Endothelial cell of umbilical vein (primary cell): Measurements from ENCODE around the gene ZNF678. TPM values are rescaled to one million over a fixed set of nuclear protein-coding genes. Genes with fewer than 3 reads are reported as not detected.
"Not testable (repeated sequence)": the region's sequence is repeated elsewhere in the genome, so short reads cannot be mapped to it uniquely, and the experiment has no call there.

ENCODE experiments used
- BruUV-seq: library from RNA; stranded (reverse); fragments of 400-500 nt; replicated peaks from 2 replicates; lab custom pipeline; 2021; lab: Mats Ljungman, UMichigan
- CTCF ChIA-PET: fragments of 300-600, 350-600 bp; sonication (Branson Sonifier 250); formaldehyde crosslinking; loops from one replicate; lab custom pipeline; 2021; ENCODE audit warnings: antibody characterized with exemption, inconsistent platforms; lab: Charles Lee
- POLR2A ChIA-PET: fragments of 300-600, 350-600 bp; sonication (Branson Sonifier 250); formaldehyde crosslinking; loops from one replicate; lab custom pipeline; 2021; ENCODE audit warnings: antibody characterized with exemption, inconsistent platforms; lab: Charles Lee
- DNase-seq: peaks from one replicate; pipeline ENCODE4 v3.0.0-alpha.2; 2011; ENCODE audit warnings: low read depth, low spot score
- FAIRE-seq: peaks from 2 replicates; lab custom pipeline; 2011; peaks lifted over from hg19 to GRCh38; lab: Jason Lieb, UNC
- H2AFZ ChIP-seq: 2 replicates; pipeline ENCODE4 v1.6.0; 2012; ENCODE audit warnings: low read depth, low read length, control low read depth, inconsistent platforms
- H3K27ac ChIP-seq: 2 replicates; pipeline ENCODE4 v1.5.1; 2011; ENCODE audit warnings: low read depth, mild to moderate bottlenecking, control low read depth, low read length, moderate library complexity; ENCODE audit not compliant: insufficient read depth
- H3K27me3 ChIP-seq, 2 experiments: 2 replicates each; pipeline versions ENCODE4 v1.6.0 to v1.6.1; 2011; ENCODE audit warnings: low read length in 2 of 2, mixed read lengths in 1 of 2; ENCODE audit not compliant: control insufficient read depth in 2 of 2, insufficient read depth in 2 of 2
- H3K36me3 ChIP-seq, 2 experiments: 2 replicates in 1 of 2; 3 replicates in 1 of 2; pipeline ENCODE4 v1.5.1; 2011; ENCODE audit warnings: low read length in 2 of 2, mild to moderate bottlenecking in 1 of 2, moderate library complexity in 1 of 2; ENCODE audit not compliant: control insufficient read depth in 2 of 2, insufficient read depth in 2 of 2; ENCODE audit errors: extremely low read depth in 1 of 2
- H3K4me1 ChIP-seq: 3 replicates; pipeline ENCODE4 v1.5.1; 2011; ENCODE audit warnings: mild to moderate bottlenecking, low read length; ENCODE audit not compliant: control insufficient read depth, insufficient read depth; ENCODE audit errors: extremely low read depth
- H3K4me2 ChIP-seq: 2 replicates; pipeline ENCODE4 v1.6.1; 2011; ENCODE audit warnings: low read length, control low read depth, mixed read lengths; ENCODE audit not compliant: insufficient read depth
- H3K4me3 ChIP-seq, 3 experiments: fragments of 200-600 bp in 1 of 3; sonication (generic), shearing (Covaris generic) in 1 of 3; replicated peaks in 1 of 3; 2 replicates each; pipeline ENCODE4 v1.5.1; 2011 to 2016; ENCODE audit warnings: control low read depth in 3 of 3, low read length in 3 of 3, mild to moderate bottlenecking in 2 of 3, inconsistent platforms in 1 of 3, low read depth in 1 of 3, moderate library complexity in 1 of 3; ENCODE audit not compliant: insufficient read depth in 1 of 3
- H3K79me2 ChIP-seq: 2 replicates; pipeline ENCODE4 v1.6.0; 2012; ENCODE audit warnings: low read length, inconsistent platforms; ENCODE audit not compliant: control insufficient read depth, insufficient read depth
- H3K9ac ChIP-seq: replicated peaks from 2 replicates; pipeline ENCODE3; 2011; ENCODE audit warnings: low read length, control low read depth; ENCODE audit not compliant: insufficient read depth; ENCODE audit errors: extremely low read depth
- H3K9me1 ChIP-seq: replicated peaks from 3 replicates; pipeline ENCODE4 v1.6.0; 2011; ENCODE audit warnings: mild to moderate bottlenecking, low read length; ENCODE audit not compliant: control insufficient read depth, insufficient read depth; ENCODE audit errors: extremely low read depth
- H3K9me3 ChIP-seq: replicated peaks from 2 replicates; pipeline ENCODE4 v1.5.1; 2012; ENCODE audit warnings: low read length, inconsistent platforms; ENCODE audit not compliant: control insufficient read depth, insufficient read depth
- H4K20me1 ChIP-seq: replicated peaks from 2 replicates; pipeline ENCODE3; 2011; ENCODE audit warnings: mild to moderate bottlenecking, low read length; ENCODE audit not compliant: control insufficient read depth, insufficient read depth; ENCODE audit errors: extremely low read depth
- FOS ChIP-seq: IDR thresholded peaks from 2 replicates; pipeline ENCODE4 v1.6.1; 2011; ENCODE audit warnings: mild to moderate bottlenecking, low read length, moderate library complexity, borderline replicate concordance; ENCODE audit not compliant: insufficient read depth
- JUN ChIP-seq: IDR thresholded peaks from 2 replicates; pipeline ENCODE4 v1.6.1; 2011; ENCODE audit warnings: borderline replicate concordance, low read depth; ENCODE audit not compliant: insufficient read length, insufficient read depth
- POLR2A ChIP-seq: IDR thresholded peaks from 2 replicates; pipeline ENCODE4 v1.6.1; 2012; ENCODE audit warnings: low read depth, mild to moderate bottlenecking, control low read depth, low read length
- dilution Hi-C: fragments of 300-500 bp; cut with MboI; formaldehyde crosslinking; loops from one replicate; pipeline ENCODE4 v1.15.0; 2019; ENCODE audit warnings: low sequenced_read_pairs; ENCODE audit not compliant: extremely low pct_ligation_motif_present
- intact Hi-C: fragments of 100-400 bp; cut with micrococcal nuclease; formaldehyde crosslinking; loops from one replicate; pipeline ENCODE4 v1.10.0; 2022
- polyA plus RNA-seq, 4 experiments: library from polyadenylated mRNA; depleted of rRNA in 3 of 4; stranded (reverse) in 3 of 4; unstranded in 1 of 4; fragments of >200 nt; gene quantifications; 2 replicates each; pipeline versions ENCODE4 v1.2.1 to v1.2.3, GENCODE V29; 2011 to 2012; ENCODE audit warnings: missing spikeins in 1 of 4
- total RNA-seq: library from RNA; stranded (reverse); gene quantifications from 2 replicates; pipeline ENCODE4 v1.2.3, GENCODE V29; 2021

ZNF678 gene
- total and polyA plus RNA-seq, 2 donors (not counting 3 experiments of a cell fraction or from before 2014, with no cell fraction given) = 2.1 to 7.7 TPM

DNA sequence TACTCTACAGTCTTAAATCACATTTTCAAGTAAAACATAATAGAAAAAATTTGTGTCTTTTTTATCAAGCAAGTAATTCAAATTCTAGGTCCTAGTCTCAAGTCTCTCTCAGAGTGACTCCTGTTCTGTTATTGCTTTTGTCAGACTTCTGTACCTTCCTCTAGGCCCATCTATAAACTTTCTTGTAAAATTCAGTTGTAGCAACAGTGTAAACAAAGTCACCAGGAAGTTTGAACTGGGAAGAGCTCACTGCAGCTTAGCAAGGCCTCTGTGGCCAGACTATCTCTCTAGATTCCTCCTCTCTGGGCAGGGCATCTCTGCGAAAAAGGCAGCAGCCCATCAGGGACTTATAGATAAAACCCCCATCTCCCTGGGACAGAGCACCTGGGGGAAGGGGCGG is 13.5 kb upstream of the ZNF678 start:
- Histone ChIP-seq H3K4me2 (no peak overlapping the region), H3K27ac (no peak overlapping the region), H3K36me3 (no peaks in the 10 kb centered on the region), H3K4me3 (no peak overlapping the region), H3K4me1 (no peaks in the 10 kb centered on the region), H3K9me1 (no peaks in the 10 kb centered on the region), H4K20me1 (no peaks in the 10 kb centered on the region), H3K9me3 (no peaks in the 10 kb centered on the region), H2AFZ (no peak overlapping the region), H3K9ac (no peak overlapping the region), H3K79me2 (no peaks in the 10 kb centered on the region), H3K27me3 (no peaks in the 10 kb centered on the region)
- intact Hi-C loops = no loop called here
- TF ChIP-seq JUN = no peak
- no peak for TF ChIP-seq POLR2A
- TF ChIP-seq FOS = no peak
- no peak for FAIRE-seq
- ChIA-PET CTCF (interaction anchor here (1.1 kb wide), 1 partner anchor 9 kb away, joined by 3 read pairs; no protein-coding TSS in a partner anchor), POLR2A (no interaction called here)
- dilution Hi-C loops = no loop called here
- no peak for DNase-seq
- no TSS peak for BruUV-seq

- intact Hi-C loops, H3K36me3 ChIP-seq, H3K4me2 ChIP-seq, H3K9me3 ChIP-seq, H3K4me1 ChIP-seq, H3K79me2 ChIP-seq, H3K9ac ChIP-seq, H3K27ac ChIP-seq, BruUV-seq, H4K20me1 ChIP-seq, dilution Hi-C loops, DNase-seq, H3K27me3 ChIP-seq, H3K4me3 ChIP-seq, POLR2A ChIA-PET, H2AFZ ChIP-seq, FAIRE-seq, H3K9me1 ChIP-seq: not testable (repeated sequence)
- CTCF ChIA-PET = interaction anchor here (1.9 kb wide), 1 partner anchor 9 kb away, joined by 7 read pairs; no protein-coding TSS in a partner anchor
Measured at GRCh38 chr1:227551881-227552280, 11.5 kb upstream of the ZNF678 start.
